SK-N-MC (cell line): ENCODE results near the gene PKNOX2.

Source experiments
- EZH2 ChIP-seq: fragments of 200-600 bp; sonication (generic); IDR thresholded peaks from one replicate; pipeline ENCODE4 v1.6.1; 2017; ENCODE audit warnings: antibody characterized with exemption
- FOXP2 ChIP-seq: optimal IDR thresholded peaks from 2 replicates; pipeline ENCODE3; 2011; ENCODE audit warnings: mild to moderate bottlenecking, moderate library complexity; ENCODE audit not compliant: insufficient read depth; ENCODE audit errors: extremely low read length, control extremely low read depth

DNA sequence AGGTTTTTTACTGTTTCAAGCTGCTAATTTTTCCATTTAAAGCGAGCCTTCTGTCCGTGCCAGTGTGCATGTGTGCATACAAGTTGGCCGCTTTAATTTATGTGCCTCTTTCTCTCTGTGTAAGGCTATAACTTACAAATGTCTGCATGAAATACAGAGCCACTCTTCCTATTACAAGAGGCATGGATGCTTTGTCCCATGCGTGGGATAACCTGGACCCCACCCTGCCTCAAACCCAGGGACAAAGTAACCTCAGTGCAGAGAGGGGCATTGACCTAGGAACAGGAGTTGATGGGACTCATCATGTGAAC lies 28.8 kb downstream of the PKNOX2 start:
- no peak for TF ChIP-seq EZH2
- TF ChIP-seq FOXP2: no peak
